Liver (tissue), 2 donors: Measurements from ENCODE around the gene GON4L.

ENCODE experiments used
- FOXA1 ChIP-seq: IDR thresholded peaks from 2 replicates; pipeline ENCODE4 v1.6.1; 2016; ENCODE audit warnings: antibody characterized with exemption
- TF ChIP-seq, protein P1 (sequence below): fragments of 150-350 bp; IDR thresholded peaks from 2 replicates; pipeline ENCODE4 v1.5.1; 2017; ENCODE audit warnings: improper control_type of control experiment, low read depth, low read length; ENCODE audit not compliant: missing input control
- donor health status: healthy.

- TF ChIP-seq, protein P1, sequence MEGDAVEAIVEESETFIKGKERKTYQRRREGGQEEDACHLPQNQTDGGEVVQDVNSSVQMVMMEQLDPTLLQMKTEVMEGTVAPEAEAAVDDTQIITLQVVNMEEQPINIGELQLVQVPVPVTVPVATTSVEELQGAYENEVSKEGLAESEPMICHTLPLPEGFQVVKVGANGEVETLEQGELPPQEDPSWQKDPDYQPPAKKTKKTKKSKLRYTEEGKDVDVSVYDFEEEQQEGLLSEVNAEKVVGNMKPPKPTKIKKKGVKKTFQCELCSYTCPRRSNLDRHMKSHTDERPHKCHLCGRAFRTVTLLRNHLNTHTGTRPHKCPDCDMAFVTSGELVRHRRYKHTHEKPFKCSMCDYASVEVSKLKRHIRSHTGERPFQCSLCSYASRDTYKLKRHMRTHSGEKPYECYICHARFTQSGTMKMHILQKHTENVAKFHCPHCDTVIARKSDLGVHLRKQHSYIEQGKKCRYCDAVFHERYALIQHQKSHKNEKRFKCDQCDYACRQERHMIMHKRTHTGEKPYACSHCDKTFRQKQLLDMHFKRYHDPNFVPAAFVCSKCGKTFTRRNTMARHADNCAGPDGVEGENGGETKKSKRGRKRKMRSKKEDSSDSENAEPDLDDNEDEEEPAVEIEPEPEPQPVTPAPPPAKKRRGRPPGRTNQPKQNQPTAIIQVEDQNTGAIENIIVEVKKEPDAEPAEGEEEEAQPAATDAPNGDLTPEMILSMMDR = no peak
- TF ChIP-seq FOXA1 = no peak
Observed at GRCh38 chr1:155880251-155880650, 23.2 kb upstream of the GON4L start.
